Loucy (cell line): Measurements from ENCODE around the gene ALPL.

ENCODE experiments used
- CTCF ChIP-seq: fragments of 200-600 bp; sonication (generic); conservative IDR thresholded peaks from 2 replicates; pipeline ENCODE4 v1.5.1; 2014; ENCODE audit warnings: mild to moderate bottlenecking, antibody characterized with exemption, low read length
- EZH2phosphoT487 ChIP-seq: fragments of 200-600 bp; IDR thresholded peaks from 2 replicates; pipeline ENCODE4 v1.6.1; 2018; ENCODE audit warnings: antibody characterized with exemption, mild to moderate bottlenecking, moderate library complexity, borderline replicate concordance

DNA sequence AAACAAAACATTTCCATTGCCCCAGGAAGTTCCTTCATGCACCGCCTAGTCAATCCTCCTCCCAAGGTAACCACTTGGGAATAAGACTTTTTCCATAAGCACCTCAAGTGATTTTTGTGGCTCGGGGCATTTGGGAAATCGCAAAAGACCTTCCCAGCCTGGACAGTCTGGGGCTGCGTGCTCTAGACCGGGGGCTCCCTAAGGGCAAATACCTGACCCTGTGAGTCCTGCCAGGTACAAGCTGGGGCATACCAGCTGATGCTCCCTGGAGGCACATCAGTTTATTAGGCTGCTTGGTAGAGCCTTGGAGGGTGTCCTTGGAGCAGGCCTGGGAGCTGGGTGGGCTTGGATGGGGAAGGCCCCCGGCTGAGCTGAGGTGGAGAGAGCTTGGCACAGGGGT, 34.4 kb downstream of the ALPL start:
- TF ChIP-seq CTCF (no peak), EZH2phosphoT487 (no peak)
